Endodermal cell (in vitro differentiated cells): ENCODE measurements around the gene PCBP4. TPM values are rescaled to one million over a fixed set of nuclear protein-coding genes. Genes with fewer than 3 reads are reported as not detected.

Experiments
- DNase-seq: peaks from one replicate; pipeline ENCODE4 v3.0.0-alpha.2; 2017
- H3K27ac ChIP-seq: 2 replicates; pipeline ENCODE4 v1.5.1; 2013; ENCODE audit warnings: mild to moderate bottlenecking, low read depth, low read length, moderate library complexity
- H3K27me3 ChIP-seq: 2 replicates; pipeline ENCODE4 v1.6.1; 2013; ENCODE audit warnings: mild to moderate bottlenecking, low read length, moderate library complexity; ENCODE audit not compliant: insufficient read depth, control insufficient read depth, poor library complexity, severe bottlenecking
- H3K36me3 ChIP-seq: 2 replicates; pipeline ENCODE4 v1.7.0; 2013; ENCODE audit warnings: mild to moderate bottlenecking, low read length, moderate library complexity; ENCODE audit not compliant: control insufficient read depth, insufficient read depth
- H3K4me1 ChIP-seq: one replicate; pipeline ENCODE4 v1.7.0; 2013; ENCODE audit warnings: low read length; ENCODE audit not compliant: control insufficient read depth, insufficient read depth
- H3K4me3 ChIP-seq: 2 replicates; pipeline ENCODE4 v1.5.1; 2013; ENCODE audit warnings: mild to moderate bottlenecking, low read length, moderate library complexity
- H3K9ac ChIP-seq: 2 replicates; pipeline ENCODE4 v1.6.1; 2013; ENCODE audit warnings: mild to moderate bottlenecking, low read length, moderate library complexity; ENCODE audit not compliant: poor library complexity, severe bottlenecking; ENCODE audit errors: extremely low read depth
- H3K9me3 ChIP-seq: 2 replicates; pipeline ENCODE4 v1.6.1; 2013; ENCODE audit warnings: mild to moderate bottlenecking, low read length, moderate library complexity; ENCODE audit not compliant: control insufficient read depth
- H3K27ac Mint-ChIP-seq: 2 replicates; pipeline ENCODE4 v1.8.0; 2020; ENCODE audit warnings: mixed read lengths
- H3K27me3 Mint-ChIP-seq: 2 replicates; pipeline ENCODE4 v1.8.0; 2021; ENCODE audit warnings: mild to moderate bottlenecking, mixed read lengths; ENCODE audit not compliant: insufficient read depth
- H3K36me3 Mint-ChIP-seq: 2 replicates; pipeline ENCODE4 v1.8.0; 2020; ENCODE audit warnings: low read depth, mixed read lengths
- H3K4me1 Mint-ChIP-seq: 2 replicates; pipeline ENCODE4 v1.8.0; 2020; ENCODE audit warnings: mixed read lengths
- H3K4me3 Mint-ChIP-seq: 2 replicates; pipeline ENCODE4 v1.8.0; 2020; ENCODE audit warnings: mild to moderate bottlenecking, moderate library complexity, mixed read lengths
- H3K9me3 Mint-ChIP-seq: 2 replicates; pipeline ENCODE4 v1.8.0; 2020; ENCODE audit warnings: mild to moderate bottlenecking, mixed read lengths
- CTCF ChIP-seq: fragments of 200-600 bp; sonication (generic); conservative IDR thresholded peaks from 2 replicates; pipeline ENCODE4 v1.5.0; 2021; ENCODE audit warnings: antibody characterized with exemption, mild to moderate bottlenecking
- WGBS, 2 experiments: methylation state at CpG; one replicate each; pipeline versions ENCODE4 v1.1.5 to v1.1.7; 2013; ENCODE audit warnings: missing lambda C conversion rate in 2 of 2, mixed read lengths in 1 of 2; ENCODE audit not compliant: insufficient coverage in 1 of 2, insufficient read length in 1 of 2; 5-methylcytosine and 5-hydroxymethylcytosine counted together
- total RNA-seq, 2 donors: library from RNA; stranded (reverse); fragmentation: NEBNext Ultra II Directional in 1 of 2; extraction: Animal tissue kit (Norgen Biotek cat#: 25700) in 1 of 2; gene quantifications; 2 replicates in 1 of 2; 3 replicates in 1 of 2; pipeline ENCODE4 v1.2.1, GENCODE V29; 2021

PCBP4 gene
- total RNA-seq, 2 donors from 2014 or later: 54.1 to 68.1 TPM

- Mint-ChIP-seq H3K4me1 (peaks cover 14% of the 10 kb centered on the region), H3K27me3 (peaks cover 17% of the 10 kb centered on the region), H3K4me3 (no peak overlapping the region), H3K27ac (no peak overlapping the region), H3K36me3 (peaks cover 5% of the 10 kb centered on the region), H3K9me3 (no peaks in the 10 kb centered on the region)
- H3K9me3 ChIP-seq: no peaks in the 10 kb centered on the region
- H3K27me3 ChIP-seq: no peaks in the 10 kb centered on the region
- H3K9ac ChIP-seq: no peak overlapping the region
- peaks cover 3% of the 10 kb centered on the region for H3K4me1 ChIP-seq
- no peak for DNase-seq
- WGBS, 2 experiments: 91 to 94% methylated on average over 7 to 9 of the region's 9 CpGs
- H3K36me3 ChIP-seq: no peaks in the 10 kb centered on the region
- no peak for TF ChIP-seq CTCF
- no peak overlapping the region for H3K4me3 ChIP-seq
- H3K27ac ChIP-seq: no peak overlapping the region
These were observed 10.3 kb upstream of the PCBP4 start for GRCh38 chr3:51977446-51978142.

- Mint-ChIP-seq H3K27ac (no peak overlapping the region), H3K27me3 (peaks cover 17% of the 10 kb centered on the region), H3K36me3 (peaks cover 5% of the 10 kb centered on the region), H3K4me3 (peak overlapping the region; percentile 80), H3K4me1 (peaks cover 14% of the 10 kb centered on the region), H3K9me3 (no peaks in the 10 kb centered on the region)
- Histone ChIP-seq H3K27me3 (no peaks in the 10 kb centered on the region), H3K9ac (no peak overlapping the region), H3K9me3 (no peaks in the 10 kb centered on the region), H3K36me3 (no peaks in the 10 kb centered on the region), H3K27ac (no peak overlapping the region), H3K4me1 (peaks cover 10% of the 10 kb centered on the region), H3K4me3 (peak overlapping the region; percentile 81)
- WGBS, 2 experiments: 49 to 57% methylated on average over 44 to 46 of the region's 46 CpGs
- TF ChIP-seq CTCF: peak; percentile 41
- peak; percentile 82 for DNase-seq
These were observed 8.7 kb upstream of the PCBP4 start for GRCh38 chr3:51975852-51976549.

- Histone ChIP-seq H3K27ac (no peak within 1 kb of the TSS), H3K9me3 (no peaks in the 10 kb centered on the region), H3K27me3 (no peaks in the 10 kb centered on the region), H3K4me1 (peaks cover 16% of the 10 kb centered on the region), H3K4me3 (peak within 1 kb of the TSS; percentile 83), H3K9ac (peak within 1 kb of the TSS; percentile 59), H3K36me3 (no peaks in the 10 kb centered on the region)
- no peaks in the 10 kb centered on the region for H3K9me3 Mint-ChIP-seq
- H3K27me3 Mint-ChIP-seq: peaks cover 17% of the 10 kb centered on the region
- peak; percentile 87 for DNase-seq
- H3K4me1 Mint-ChIP-seq: peaks cover 22% of the 10 kb centered on the region
- no peak for TF ChIP-seq CTCF
- peak within 1 kb of the TSS; percentile 93 for H3K27ac Mint-ChIP-seq
- H3K4me3 Mint-ChIP-seq: peak within 1 kb of the TSS; percentile 80
- WGBS, 2 experiments: 3 to 9% methylated on average over 22 to 63 of the region's 63 CpGs
- peaks cover 5% of the 10 kb centered on the region for H3K36me3 Mint-ChIP-seq
These were observed 8.0 kb upstream of the PCBP4 start, which contains the start of gene ABHD14A for GRCh38 chr3:51974963-51975851. TSS of gene ABHD14A (plus strand) at chr3:51975064. CDS start at chr3:51975136, 72 bp downstream.
